Breast epithelium (tissue), 3 donors: ENCODE data around the gene ANKRD63.

Experiments used
- POLR2AphosphoS5 ChIP-seq, 3 donors: sonication (generic); formaldehyde crosslinking; IDR thresholded peaks; one replicate each; pipeline ENCODE4 v1.6.1; 2017; ENCODE audit warnings: antibody characterized with exemption in 3 of 3
- TF ChIP-seq, protein P1 (sequence below), 3 donors: fragments of 450-650 bp; IDR thresholded peaks; one replicate each; pipeline ENCODE4 v1.5.1; 2016 to 2017; ENCODE audit warnings: antibody characterized with exemption in 3 of 3, mild to moderate bottlenecking in 3 of 3, moderate library complexity in 3 of 3

DNA sequence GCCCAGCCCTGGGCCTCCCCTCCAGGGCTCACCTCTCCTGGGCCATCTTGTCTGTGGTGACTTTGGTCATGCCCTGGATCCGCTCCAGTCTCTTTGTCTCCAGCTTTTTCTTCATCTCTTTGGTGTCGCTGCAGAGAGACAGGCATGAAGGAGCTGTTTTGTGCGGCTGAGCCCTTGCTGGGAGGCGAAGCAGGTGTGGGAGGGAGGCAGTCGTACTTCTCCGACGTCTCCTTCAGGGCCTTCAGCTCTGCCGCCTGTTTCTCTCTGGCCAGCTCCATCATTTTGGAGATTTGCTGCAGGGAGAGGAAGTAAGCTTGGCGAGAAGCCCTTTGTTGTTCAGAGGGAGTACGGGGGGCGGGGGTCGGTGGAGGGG lies 7.7 kb upstream of the ANKRD63 start:
- TF ChIP-seq, protein P1, sequence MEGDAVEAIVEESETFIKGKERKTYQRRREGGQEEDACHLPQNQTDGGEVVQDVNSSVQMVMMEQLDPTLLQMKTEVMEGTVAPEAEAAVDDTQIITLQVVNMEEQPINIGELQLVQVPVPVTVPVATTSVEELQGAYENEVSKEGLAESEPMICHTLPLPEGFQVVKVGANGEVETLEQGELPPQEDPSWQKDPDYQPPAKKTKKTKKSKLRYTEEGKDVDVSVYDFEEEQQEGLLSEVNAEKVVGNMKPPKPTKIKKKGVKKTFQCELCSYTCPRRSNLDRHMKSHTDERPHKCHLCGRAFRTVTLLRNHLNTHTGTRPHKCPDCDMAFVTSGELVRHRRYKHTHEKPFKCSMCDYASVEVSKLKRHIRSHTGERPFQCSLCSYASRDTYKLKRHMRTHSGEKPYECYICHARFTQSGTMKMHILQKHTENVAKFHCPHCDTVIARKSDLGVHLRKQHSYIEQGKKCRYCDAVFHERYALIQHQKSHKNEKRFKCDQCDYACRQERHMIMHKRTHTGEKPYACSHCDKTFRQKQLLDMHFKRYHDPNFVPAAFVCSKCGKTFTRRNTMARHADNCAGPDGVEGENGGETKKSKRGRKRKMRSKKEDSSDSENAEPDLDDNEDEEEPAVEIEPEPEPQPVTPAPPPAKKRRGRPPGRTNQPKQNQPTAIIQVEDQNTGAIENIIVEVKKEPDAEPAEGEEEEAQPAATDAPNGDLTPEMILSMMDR (IDR thresholded peaks at IDR 0.05) = no peak
- TF ChIP-seq POLR2AphosphoS5 (IDR thresholded peaks at IDR 0.05) = no peak
